ENCODE measurements around the gene BTBD9.
A peak's percentile ranks its signal among the peaks of the same experiment; 100 is the strongest.

The BTBD9 gene

DNA sequence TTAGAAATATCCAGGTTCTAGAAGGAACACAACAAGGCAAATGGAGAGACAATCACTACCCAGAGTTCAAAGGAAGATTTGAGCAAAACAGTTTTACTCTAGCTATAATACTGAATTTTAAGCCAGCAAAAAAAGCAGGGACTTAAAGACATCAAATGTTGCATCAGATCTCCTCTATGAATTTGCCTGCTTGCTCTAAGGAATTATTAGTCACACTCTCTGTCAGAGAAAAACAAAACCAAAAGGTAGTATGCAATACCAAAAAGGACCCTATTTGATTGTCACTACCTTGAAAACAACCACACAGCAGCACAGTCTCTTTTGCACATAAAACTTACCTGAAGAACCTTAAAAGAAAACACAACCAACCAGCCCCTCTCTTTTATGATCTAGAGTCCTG is 46.3 kb downstream of the BTBD9 start:
- DNase-seq = no peak

DNA sequence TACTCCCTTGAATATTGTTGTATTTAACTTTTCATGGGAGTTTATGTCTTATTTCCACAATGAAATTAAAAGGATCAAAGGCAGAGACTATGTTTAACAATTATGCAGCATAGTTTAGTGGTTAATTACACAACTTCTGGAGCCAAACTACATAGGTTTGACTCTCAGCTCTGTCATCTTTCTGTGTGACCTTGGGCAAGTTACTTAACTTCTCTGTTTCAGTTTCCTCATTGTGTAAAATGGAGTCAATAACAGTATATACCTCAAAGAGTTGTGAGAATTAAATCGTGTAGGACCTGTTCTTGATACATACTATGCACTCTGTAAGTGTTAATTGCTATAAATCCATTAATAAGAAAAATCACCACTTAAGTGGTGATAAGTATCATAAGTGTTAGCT is 48.3 kb downstream of the BTBD9 start:
- DNase-seq = no peak

DNA sequence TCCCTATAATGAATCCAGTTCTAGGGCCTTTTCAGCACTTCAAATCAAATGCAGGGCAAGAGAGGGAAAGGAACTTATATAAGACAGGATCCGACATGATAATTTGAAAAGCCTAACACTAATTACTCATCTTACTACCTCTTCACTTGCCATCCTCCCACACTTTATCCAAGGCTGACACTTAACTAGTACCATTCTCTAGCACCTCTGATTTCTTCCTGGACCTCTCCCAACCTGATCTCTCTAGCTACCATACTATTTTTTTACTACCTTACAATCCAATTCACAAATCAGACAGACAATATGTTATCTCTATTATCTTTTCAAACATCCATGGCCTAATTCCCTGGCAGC is 50.4 kb downstream of the BTBD9 start:
- no peak for DNase-seq

DNA sequence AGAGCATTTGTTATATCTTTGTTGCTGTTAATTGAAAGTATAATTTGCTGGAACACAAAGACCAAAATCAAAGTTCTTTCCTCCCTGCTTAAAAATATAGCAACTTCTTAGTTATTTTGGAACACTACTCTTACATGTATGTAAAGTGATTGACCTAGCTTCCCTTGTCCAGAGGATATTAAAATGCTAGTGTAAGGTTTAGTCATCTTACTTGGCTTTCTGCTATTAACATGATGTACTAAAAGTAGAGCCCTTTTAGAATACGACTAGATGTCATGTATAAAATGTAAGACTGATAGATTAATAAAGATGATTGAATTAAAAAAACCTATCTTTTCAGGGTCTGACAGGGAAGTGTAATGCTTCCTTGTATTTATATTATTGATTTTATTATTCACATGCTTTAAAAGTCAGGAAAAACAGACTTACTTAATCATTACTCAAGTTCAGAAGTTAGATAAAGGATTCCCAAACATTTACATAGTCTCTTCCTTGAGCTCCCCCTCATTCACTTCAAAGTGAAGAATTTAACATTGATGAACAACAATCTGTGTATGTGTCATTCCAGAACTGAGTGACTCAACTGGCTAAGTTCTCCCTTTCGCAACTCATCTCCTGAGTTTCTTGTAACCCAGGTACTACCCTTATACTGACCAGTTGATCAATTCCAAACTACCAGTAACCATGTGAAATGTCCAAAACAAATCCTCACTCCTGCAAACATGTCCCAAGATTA is 50.9 kb downstream of the BTBD9 start:
- DNase-seq = no peak

DNA sequence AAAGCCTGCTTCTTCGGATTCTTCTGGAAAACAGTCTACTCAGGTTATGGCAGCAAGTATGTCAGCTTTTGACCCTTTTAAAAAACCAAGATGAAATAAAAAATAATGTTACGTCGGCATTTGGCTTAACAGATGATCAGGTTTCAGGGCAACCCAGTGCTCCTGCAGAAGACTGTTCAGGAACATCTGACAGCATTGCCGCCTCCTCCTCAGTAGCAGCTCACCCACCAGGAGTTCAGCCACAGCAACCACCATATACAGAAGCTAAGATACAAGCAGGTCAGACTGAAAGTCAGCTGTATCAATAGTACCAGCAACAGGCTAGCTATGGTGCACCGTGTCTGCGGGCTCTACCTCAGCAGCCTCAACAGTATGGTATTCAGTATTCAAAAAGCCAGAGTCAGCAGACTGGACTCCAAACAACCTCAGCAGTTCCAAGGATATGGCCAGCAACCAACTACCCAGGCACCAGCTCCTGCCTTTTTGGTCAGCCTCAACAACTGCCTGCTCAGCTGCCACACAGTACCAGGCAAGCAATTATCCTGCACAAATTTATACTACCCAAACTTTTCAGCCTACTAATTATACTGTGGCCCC is 51.9 kb downstream of the BTBD9 start:
- no peak for DNase-seq

DNA sequence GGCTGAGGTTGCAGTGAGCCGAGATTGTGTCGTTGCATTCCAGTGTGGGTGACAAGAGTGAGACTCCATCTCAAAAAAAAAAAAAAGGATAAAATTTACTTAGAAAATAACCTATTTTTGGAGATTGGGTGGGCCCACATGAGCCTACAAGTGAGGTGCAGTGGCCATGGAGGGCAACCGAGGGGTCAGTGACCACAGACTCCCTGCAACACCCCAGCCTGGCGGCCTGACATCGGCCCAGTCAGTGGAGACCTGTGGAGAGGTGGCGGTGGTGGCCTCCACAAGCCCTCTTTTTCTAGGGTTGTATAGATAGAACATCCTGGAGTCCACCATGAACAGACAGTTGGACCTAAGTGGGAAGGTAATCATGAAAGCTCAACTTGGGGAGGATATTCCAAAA is 52.7 kb downstream of the BTBD9 start:
- no peak for DNase-seq

DNA sequence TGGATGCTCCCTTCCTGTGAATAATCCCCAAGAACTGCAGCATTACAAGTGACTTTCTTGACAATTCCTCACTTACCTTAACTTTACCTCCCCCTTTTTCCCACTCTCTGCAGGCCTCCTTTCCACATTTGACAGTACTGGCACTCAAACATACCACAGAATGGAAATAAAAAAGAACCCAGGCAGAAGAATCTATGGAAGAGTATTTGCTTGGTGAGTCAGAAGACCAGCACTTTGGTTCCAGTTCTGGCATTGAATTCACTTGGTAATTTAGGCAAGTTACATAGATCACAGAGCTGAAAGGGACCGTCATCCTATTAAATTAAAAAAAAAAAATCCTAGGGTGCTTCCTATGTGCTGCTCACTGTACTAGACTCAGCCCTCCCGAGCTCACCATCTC is 55.0 kb downstream of the BTBD9 start:
- no peak for DNase-seq

DNA sequence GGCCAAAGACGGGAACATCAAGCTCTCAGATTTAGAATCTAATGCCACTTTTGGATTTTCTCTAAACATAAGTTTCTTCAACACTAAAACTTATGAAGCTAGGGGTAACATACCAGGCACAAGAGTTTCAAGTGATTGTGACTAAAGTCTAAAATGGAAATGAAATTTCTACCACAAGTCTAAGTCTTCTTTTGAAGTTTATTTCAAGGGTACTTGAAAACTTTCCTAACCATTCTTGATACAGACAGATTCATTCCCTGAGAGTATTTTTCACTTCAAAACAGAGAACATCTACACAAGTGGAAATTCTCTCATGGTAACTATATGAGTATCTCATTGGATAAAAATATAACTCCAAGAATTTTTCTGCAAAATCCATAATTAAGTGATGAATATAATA is 56.2 kb downstream of the BTBD9 start:
- DNase-seq = no peak

DNA sequence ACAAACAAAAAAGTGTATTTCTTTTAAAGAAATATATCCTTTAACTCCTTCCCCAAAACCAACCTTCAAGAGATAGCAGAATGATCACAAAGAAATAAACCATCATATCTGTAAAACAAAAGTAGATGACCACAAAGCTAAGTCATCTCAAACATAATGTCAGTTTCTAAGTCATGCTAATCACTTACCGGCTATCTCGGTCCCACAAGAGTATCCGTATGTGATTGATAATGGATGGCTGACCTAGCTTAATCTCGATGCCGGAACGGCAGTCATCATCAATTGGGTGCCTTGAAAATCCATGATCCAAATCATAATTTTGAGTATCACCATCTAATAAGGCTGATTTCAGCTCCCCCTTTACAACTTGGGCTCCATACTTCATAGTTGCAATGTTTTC is 59.7 kb downstream of the BTBD9 start:
- no peak for DNase-seq

DNA sequence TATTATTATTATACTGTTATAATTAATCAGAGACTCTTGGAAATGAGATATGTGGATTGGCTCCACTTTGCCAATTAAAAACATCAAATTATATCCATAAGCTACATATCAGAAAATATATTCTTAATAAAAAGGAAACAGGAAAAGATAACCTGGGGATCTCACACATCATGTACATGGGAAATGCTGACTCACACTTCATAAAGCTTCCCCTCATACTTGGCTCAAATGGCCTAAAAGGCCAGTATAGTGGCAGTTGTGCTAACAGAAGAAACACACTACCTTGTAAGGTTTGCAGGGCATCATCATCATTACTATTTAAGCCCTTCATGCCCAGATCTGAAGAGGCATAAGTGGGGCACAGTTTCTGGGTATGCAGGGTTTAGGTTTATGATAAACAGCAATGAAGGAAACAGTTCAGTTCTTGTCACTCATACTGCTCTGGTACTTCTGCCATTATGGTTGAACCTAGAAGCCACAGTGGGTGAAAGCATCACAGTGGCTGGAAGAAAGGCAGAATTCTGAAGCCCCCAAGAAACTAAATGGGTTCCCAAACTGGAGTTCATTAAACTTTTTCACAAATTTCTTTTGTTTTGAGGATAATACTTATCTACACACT is 60.6 kb downstream of the BTBD9 start:
- no peak for DNase-seq

DNA sequence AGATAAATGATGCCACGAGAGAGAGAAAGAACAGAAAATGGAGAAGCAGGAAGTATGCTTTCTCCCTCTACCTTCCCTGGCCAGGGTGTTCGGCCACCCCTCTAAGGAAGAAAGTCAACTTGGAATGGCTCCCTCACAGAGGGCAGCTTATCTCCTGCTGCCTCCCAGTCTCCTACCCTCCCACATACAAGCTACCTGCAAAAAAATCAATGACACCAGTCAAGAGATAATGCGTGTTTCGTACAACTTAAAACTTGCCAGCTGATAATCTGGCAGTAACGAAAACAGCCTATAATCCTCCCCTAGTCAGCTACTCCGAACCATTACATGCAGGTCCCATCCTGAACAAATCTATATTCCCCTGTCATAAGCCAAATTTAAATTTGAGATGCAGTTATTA is 61.7 kb downstream of the BTBD9 start:
- DNase-seq = no peak

DNA sequence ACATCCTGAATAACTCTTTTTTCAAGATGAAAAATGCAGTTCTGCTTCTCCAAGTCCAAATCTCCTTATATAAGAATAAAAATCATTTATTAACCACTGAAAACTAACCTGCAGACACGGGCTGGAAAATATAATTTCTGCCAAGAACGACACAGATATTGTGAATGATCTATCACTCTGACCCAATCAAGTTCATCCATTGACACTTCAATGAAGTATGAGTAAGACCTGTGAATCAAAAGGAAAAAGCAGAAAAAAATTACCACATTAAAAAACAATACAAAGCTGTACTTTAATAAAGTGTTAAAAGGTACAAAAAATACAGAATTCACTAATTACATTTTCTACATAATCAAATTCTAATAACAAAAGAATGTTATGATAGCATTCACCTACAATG is 62.2 kb downstream of the BTBD9 start:
- no peak for DNase-seq

DNA sequence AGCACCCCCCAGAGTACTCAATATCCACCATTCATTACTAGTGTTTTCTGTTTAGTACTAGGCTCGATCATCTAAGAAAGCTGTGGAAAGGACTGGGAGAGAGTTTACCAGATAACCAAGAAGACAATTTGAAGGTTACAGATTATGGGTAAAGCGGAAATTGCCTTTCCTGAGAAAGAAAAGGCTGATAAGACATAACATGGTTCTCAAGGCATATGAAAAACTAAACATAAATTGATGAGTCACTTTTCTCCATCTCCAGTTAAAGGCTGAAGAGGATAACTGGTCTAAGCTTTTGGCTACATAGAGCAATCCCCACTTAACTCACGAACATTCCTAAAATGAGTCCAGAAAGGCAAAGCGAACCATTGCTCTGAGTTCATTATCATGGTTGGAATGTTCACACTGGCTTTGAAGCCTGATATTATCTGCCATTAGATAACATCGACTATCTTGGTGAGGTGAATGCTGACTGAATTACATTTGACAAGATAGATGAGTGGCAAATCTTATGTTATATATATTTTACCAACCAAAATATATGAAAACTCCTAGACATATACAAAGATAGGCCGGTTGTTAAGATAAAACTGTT is 65.8 kb downstream of the BTBD9 start:
- DNase-seq = no peak

DNA sequence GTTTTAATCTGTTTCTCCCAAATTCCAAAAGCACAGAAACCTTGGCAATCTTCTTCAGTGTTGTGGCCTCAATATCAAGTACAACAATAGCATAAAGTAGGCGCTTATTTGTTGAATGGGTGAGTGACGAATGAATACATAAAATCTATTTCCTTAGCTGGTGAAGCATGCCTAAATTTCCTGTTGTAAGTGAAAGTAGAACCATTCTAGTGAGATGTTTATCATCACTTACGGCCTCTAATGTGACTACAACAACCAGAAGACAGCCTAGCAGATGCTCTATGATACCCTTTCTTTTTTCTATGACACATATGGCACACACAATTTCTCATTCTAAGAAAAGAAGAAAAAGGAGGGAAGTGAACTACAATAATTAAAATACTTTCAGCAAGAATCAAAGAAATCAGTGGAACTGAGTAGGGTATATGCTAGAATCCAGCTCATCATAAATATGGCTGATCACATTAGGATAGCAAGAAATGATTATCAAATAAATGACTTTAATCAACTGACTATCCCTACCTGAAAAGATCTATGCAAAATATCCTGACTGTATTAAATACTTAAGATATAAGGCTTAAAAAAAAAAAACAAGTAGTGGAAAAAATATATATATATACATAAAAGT is 67.4 kb downstream of the BTBD9 start:
- DNase-seq = no peak

DNA sequence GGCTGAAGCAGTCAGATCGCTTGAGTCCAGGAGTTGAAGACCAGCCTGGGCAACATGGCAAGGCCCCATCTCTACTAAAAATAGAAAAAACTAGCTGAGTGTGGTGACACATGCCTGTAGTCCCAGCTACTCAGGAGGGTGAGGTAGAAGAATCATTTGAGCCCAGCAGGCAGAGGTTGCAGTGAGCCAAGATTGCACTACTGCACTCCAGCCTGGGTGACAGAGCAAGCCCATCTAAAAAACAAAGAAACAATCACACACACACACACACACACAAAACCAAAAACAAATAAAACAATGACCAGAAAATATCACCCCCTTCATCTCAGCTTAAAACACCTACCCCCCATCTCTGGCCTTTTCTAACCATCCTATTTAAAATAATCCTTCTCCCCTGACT is 68.0 kb downstream of the BTBD9 start:
- no peak for DNase-seq

DNA sequence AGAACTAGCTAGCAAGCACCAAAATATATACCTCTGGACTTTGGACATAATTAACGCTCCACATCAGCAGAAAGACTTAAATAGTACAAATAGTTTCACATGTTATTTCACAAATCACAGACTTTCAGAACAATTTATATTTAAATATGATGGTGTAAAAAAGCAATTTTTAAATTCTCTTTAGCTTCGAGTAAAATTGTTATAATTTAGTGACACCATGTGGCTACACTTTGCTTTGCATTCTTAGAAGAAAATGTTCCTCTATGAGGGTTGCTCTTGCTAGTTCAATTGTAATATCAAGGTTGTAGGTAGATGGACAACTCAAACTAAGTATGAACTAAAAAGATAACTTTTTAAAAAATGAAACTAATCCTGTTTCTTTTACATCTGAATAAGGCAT is 69.0 kb downstream of the BTBD9 start:
- no peak for DNase-seq

DNA sequence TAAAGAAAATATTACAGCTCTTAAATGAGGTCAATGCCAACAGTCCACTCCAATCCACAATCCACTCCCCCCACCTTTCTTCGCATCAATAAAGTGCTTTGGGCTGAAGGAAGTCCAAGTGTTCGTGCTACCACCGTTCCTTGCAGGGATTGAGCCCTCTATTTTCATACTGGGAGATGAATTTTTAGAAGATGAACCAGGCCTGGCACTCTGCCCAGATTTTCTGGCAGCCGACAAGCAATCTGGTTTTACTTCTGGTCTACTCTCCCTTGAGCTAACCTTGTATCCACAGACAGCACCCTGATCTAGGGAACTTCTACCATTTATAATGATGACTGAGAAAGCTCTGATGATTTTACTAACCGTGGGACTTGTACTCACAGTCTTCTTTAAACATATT is 72.3 kb downstream of the BTBD9 start:
- peak; percentile 67 for DNase-seq

DNA sequence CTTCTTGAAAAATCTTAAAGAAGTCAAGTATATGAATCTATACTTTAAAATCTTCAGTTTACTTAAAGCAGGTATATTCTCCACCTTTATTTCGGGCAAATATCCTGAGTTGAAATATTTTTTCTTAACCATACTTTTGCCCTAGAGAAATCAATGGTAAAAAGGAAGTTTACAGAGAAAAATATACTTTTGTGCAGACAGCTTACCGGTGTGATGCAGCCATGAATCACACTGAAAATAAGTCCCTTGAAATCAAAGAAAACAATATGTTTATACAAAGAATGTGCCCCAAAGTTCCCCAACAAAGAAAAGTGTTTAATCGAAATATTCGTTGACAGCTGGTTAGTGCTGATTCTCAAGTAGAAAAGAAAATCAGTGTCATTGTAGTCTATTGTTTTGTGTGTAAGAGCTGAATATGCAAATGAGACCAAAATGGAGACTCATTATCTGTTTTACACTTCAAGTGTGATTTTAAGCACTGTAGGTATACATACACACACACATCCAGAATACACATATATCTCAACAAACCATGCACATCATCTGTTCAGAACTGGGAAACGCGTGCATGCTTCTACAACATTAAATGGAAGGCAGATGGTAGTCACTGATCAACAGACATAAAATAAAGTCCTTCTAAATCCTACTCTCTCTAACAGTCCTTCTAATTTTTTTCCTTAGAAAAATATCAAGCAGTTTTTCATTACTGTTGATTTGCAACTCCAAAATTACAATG is 73.3 kb downstream of the BTBD9 start:
- no peak for DNase-seq

DNA sequence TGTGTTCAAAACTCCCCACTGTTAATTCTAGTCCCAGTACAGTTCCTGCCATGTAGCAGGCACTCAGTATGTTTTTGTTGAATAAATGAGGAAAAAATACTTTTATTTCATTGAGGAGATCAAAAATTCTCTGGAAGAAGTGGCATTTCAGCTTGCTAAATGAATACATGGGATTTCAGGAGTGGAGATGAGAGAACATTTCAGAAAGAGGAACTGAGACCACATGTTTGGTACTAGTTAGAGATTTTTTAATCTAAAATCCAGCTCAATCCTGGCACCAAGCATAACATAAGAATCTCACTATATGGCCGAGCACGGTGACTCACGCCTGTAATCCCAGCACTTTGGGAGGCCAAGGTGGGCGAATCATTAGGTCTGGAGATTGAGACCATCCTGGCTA is 75.4 kb downstream of the BTBD9 start:
- no peak for DNase-seq

DNA sequence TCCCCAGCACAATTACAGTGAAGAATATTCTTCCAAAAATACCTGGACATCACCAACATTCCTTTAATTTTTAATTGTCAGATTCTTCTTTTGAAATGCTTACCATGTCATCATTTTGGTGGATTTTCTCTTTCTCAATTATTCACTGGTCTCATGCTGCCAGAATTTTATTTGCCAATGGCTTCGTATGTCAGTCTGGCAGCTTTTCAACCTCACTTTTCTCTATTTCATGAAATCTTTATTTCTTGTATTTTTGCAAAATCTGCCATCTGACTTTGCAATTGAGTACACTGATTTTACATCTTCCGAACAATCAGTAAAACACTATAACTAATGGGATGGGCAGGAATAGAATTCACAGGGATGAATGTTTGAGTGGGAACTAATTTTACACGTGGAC is 84.1 kb downstream of the BTBD9 start:
- no peak for DNase-seq

DNA sequence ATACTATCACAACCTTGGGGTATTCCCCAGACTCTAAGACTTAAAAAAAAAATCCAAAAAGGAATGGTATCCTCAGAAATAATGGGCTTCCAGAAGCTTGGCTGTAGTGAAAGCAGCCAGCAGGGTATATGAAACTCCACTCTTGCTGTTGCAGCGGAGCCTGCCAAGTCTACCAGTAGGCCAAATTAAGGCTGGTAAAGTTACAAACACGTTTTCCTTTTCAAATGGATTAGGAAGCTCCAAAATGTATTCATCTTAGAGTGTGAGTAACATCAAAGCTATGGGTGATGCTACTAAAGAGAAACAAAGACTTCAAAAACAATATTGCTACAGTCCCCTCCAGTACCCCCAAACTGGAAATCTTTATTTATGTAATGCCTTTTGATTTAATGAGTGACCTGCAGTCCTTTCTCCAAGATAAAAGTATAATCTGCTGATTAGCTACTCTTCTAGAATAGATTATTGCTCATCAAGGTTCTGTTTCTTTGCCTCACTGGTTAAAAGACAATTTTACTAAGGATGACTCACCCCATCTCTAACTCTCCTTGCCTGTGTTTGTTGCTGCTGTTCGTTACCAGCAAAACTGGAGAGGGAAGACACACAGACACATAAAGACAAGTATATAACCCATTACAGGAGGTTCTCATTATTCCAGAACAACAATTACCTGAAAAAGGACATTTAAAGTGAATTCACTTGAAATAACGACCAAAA is 84.9 kb downstream of the BTBD9 start:
- peak; percentile 10 for DNase-seq

DNA sequence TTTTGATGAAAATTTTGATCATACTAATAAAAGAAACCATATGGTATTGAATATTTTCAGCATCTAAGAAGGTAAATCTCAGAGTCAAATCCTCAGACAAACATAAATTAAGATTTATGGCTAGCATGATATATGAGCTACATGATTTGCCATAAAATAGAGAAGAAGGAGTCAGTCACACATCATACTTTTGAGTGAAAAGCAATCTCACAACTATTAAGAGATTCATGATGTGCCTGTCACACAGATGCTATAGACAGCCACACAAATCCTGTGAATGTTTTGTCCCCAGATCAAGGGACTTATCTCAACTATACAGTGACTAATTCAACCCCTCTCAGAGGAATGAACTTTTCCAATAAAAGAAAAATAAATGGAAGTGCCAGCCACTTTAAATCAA is 85.7 kb downstream of the BTBD9 start:
- no peak for DNase-seq

DNA sequence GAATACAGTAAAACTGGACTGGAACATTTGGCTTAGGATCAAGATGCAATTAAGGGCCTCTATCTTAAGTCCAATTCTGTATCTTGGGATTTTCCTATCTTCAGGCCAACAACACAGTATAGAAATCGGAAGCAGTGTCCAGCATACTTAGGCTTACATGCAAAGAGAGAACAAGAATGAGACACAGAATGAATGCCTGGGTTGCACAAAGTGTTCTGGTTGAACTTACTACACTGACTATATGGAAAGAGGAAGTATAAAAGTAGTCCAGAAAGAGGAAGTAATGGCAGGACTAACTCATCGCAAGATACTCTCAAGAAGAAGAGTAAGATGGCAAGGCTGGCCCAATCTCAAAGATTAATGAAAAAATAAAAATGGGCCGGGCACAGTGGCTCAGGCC is 87.6 kb downstream of the BTBD9 start:
- no peak for DNase-seq
